HG02870 (cell line): ENCODE measurements around the gene RAMP3.
"Not testable (repeated sequence)": the region's sequence is repeated elsewhere in the genome, so short reads cannot be mapped to it uniquely, and the experiment has no call there.

Experiments
- ATAC-seq: cut with Tn5 transposase; IDR thresholded peaks from one replicate; pipeline ENCODE4 v1.9.1; 2021; ENCODE audit warnings: mild to moderate bottlenecking, moderate library complexity; ENCODE audit not compliant: unreplicated experiment

RAMP3 gene

DNA sequence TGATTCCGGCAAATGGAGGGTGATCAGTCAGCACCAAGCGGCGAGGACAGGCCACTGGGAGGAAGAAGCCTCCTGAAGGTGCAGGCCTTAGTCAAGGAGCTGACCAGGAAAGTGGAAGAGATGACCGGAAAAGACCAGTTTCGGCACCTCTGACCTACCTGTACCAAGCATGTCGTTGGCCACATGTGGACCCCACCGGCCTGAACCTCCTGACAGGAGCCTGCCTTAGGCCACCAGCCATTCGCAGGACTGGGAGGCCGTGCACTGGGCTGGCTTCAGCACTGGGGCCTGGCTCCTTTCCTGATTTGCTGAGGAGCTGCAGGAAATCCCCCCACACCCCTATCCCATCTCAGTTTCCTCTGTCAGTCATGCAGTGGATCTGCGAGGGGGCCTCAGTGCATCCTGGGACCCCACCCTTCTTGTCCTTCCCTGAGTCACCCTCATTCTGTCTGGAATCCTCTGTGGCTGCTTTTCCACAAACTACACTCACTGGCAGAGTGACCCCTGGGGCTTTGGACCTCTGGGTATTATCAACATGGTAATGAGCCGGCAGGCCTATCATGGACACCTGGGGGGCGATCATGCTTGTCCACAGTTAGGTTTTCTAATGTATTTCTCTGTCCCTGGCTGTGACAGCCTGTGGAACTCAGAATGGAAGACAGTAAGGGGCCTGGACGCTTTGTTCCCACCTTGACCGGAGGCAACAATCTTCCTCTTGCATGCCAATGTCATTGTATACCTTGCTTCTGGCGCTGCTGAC lies 33.0 kb downstream of the RAMP3 start:
- ATAC-seq, result no peak

DNA sequence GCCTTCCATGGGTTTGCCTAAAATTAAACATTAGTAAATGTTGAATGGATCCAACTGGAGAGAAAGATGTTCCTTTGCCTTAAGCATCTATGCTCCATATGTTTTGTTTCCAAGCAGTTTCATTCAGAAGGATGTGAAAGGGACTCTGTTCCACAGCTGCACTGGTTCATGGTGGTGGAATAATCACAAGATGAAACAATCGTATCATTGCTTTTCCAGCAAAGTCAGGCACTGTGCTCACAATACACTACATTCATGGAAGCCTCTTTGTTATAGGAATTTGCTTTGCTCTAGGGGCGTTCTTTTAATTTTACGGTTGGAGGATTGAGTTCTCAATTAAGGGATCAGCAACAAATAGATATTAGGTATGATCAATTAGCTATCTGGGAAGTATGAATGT lies 33.8 kb downstream of the RAMP3 start:
- ATAC-seq, result no peak

DNA sequence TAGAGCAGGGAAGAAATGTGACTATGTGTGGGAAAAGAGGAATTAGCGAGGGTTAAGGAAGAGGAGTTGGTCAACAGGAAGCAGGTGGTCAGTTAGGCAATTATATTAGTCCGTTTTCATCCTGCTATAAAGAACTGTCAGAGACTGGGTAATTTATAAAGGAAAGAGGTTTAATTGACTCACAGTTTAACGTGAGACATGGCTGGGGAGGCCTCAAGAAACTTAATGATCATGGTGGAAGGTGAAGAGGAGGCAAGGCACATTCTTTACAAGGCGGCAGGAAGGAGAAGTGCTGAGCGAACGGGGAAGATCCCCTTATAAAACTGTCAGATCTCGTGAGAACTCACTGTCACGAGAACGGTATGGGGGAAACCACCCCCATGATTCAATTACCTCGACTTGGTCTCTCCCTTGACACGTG lies 35.0 kb downstream of the RAMP3 start:
- ATAC-seq, result no peak

DNA sequence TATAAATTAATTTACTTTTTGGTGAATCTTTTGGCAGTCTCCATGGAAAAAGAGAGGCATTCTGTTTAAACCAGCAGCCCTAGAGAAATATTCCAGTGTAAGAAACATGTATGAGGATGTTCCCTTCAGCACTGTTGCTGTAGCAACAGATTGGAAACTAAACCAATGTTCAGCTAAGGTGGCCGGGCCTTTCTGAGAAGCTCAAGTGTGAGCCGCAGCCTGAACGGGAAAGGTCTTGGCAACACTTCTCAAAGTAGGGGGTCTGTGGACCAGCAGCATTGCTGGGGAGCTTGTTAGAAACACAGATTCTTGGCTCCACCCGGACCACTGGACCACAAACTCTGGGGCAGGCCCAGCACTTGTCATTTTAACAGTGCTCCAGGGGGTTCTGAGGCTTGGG lies 36.2 kb downstream of the RAMP3 start:
- ATAC-seq, result no peak

DNA sequence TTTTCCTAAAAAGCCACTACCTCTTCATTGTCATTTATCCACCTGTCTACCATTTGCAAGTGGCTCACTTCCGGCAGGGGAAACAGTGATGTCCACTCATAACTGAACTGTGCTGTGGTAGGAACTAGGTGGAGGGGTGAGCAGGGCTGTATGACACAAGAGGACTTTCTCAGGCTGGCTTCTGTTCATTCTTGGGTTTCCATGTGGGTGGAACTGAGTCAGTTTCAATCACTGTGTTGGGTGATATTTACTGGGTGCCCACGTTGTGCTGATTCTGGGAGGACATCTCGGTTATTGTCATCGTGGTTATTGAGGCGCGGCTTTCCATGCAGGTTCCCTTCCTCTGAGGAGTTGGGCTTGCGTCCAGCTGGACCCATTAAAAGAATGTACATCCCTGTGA lies 38.8 kb downstream of the RAMP3 start:
- ATAC-seq, result peak; percentile 97

DNA sequence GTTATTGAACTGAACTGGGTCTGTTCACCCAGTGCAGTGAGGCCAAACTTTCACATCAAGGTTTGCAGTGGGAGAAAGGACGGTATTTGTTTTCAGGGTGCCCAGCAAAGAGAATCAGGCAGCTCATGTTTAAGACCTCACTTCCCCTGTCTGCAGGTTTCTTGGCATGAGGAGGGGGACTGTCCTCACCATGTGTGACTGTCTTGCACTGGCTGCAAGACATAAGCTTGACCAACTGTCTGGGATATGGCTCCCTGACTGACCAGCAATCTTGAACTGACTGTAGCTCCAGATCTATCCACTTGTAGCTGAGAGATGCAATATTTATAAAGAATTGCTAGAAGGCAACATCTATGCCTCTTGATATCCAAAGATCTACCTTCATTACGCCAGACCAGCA lies 39.9 kb downstream of the RAMP3 start:
- ATAC-seq, result no peak

DNA sequence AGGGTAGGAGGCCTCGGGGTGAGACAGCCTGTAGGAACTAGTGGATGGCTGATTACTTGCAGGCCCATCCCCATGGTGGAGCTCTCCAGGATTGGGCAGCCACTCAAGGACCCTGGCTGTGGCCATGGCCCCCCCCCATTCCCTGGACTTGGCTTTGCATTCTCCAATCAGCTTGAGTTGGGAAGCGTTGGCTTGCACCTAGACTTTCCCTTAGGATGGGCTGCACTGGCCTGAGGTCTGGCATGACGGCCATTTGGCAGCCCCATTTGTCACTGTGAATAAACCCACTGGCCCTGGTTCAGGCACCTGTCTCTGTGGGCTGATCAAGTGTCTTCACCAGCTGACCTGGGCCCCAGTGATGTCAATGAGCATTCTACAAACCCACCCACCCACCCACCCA lies 41.4 kb downstream of the RAMP3 start:
- ATAC-seq, result no peak

DNA sequence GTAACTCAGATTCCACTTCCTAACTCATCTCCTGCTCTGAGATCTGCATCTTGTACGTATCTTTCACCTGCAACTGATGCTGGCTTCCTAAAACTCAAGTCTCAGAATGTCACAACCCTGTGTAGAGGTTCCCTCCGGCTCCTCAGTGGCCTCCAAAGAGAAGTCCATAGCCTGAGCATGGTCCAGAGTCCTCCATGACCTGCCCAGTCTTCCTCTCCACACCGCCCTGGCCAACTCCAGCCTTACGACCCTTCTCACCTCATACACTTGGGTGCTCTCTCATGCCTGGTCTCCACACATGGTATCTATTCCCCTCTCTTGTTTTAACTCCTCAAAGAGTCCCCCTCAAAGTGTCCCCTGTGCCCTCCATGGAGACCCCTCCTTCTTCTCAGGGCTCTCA lies 41.9 kb downstream of the RAMP3 start:
- no peak for ATAC-seq

DNA sequence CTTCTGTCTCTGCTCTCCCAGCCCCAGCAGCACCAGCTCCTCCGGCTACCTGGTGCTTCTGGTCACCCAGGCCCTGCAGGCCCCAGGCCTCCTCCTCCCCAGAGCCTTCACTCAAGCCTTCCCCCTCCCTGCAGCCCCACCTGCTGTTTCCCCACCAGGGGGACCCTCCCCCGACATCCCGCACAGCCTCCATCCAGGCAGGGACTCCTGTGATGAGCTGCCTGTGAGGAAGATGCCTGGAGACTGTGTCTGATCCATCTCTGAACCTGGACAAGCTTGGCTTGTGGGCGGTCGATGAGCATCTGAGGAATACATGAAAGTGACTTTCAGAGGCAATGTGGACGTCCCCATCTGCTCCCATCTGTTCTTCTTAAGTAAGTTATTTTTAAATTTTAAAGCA lies 45.0 kb downstream of the RAMP3 start:
- ATAC-seq, result no peak

DNA sequence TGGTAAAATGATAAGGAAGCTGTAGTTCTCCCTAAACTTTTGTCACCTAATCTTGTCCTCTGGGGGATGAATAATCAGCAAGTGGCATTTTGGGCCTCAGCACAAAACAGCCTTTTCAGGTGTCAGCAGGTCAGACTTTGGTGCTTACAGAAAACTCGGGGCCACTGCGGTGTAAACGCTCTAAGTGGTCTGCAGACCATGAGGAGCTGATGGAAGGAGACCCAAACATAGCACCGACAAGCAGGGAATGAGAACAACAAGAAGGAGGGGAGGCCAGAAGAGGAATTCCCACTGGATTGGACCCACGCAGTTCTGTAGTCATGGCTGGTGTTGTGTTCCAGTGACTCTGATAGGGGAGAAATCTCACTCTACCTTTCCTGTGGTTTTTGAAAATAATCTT lies 45.4 kb downstream of the RAMP3 start:
- ATAC-seq, result no peak

DNA sequence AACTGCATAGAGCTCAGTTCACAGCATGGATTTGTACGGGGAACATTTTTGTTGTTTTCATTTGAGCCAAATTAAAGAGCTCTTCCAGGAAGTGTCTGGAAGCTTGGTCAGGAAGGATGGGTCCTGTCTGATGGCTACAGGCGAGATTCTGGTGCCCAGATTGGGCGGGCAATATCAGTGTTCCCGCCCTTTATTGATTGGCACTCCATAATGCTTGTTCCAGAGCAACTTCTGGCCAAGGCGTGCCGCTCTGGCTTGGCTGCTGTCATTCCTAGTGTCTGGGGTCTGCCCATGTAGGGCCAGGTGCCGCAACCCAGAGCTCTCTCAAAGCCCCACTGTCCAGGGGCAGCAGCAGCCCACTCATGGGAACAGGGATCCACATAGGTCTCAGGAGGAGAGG lies 45.9 kb downstream of the RAMP3 start:
- ATAC-seq, result no peak

DNA sequence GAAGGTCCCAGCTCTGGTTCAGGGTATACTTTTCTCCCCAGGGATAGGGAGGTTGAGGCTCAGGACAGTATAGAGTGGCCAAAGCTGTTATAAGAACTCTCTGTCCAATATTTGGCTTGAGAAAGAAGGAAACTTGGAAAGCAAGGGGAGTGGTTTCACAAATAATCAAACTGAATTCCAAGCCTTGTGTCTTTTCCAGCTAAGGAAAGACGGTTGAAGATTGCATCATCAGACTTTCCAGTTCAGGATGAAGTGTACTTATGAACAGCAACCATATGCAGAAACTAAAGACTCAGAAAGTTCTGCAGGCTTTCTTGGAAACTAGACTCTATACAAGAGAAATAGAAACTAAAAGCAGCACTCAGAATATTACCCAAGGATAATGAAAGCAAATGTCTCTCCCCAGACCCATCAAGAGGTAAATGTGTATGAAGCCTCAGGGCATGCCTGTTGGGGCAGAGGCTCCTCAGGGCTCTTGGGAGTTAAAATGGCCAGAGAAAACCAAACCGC lies 46.4 kb downstream of the RAMP3 start:
- peak; percentile 48 for ATAC-seq

DNA sequence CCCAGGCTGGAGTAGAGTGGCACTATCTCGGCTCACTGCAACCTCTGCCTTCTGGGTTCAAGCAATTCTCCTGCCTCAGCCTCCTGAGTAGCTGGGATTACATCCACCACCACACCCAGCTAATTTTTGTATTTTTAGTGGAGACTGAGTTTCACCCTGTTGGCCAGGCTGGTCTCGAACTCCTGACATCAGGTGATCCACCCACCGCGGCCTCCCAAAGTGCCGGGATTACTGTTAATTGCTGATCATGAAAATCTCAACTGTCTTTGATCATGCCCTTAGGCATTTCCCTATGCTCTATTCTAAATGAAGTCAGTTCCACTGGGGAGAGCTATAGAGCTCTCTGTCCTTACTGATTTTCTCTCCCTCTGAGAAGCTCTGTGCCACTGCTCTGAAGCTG lies 48.7 kb downstream of the RAMP3 start:
- ATAC-seq, result not testable (repeated sequence)

DNA sequence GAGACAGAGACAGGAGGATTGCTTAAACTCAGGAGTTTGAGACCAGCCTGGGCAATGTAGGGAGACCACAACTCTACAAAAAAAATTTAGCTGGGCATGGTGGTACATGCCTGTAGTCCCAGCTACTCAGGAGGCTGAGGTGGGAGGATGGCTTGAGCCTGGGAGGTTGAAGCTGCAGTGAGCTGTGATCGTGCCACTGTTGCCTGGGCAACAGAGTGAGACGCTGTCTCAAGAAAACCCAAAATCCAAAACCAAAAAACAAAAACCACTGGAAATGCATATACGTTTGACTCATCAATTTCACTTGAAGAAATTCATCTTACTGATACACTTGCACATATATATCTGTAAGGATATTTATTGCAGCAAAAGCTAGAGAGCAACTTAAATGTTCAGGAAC lies 52.3 kb downstream of the RAMP3 start:
- ATAC-seq, result not testable (repeated sequence)

DNA sequence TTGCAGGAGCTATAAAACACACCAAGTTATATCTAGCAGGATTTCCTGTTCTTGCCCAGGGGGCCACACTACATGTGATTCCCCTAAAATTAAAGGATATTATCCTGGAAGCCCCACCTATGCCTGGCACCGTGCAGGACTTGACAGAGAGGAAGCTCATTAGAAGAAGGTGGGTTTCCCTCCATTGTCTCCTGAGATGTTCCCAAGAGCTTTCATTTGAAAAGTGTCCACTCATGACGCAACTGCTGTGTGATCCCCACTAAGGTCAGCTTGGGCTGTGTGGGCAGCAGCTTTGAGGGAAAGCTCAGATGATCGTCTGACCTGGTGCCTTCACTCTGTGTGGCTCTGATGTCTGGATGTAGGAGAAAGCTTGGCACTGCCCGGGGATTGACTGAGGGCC lies 53.5 kb downstream of the RAMP3 start:
- ATAC-seq, result no peak

DNA sequence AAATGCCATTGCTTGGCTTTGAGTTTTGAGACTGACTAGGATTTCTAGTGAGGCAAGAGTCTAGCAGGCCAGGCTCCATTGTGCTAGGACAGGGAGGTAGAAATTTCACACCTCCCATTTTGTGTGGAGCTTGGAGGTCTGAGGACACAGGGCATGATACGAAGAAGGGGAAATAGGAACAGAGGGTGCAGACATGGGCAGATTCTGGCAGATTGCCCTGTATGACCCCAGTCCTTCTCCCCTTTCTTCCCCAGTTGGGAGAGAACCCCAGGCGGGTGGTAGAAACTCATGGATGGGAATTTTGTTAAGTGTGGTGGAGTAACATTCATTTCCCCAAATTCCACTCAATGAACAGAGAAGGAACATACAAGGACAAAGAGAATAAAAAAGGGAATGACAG lies 54.4 kb downstream of the RAMP3 start:
- ATAC-seq, result no peak

DNA sequence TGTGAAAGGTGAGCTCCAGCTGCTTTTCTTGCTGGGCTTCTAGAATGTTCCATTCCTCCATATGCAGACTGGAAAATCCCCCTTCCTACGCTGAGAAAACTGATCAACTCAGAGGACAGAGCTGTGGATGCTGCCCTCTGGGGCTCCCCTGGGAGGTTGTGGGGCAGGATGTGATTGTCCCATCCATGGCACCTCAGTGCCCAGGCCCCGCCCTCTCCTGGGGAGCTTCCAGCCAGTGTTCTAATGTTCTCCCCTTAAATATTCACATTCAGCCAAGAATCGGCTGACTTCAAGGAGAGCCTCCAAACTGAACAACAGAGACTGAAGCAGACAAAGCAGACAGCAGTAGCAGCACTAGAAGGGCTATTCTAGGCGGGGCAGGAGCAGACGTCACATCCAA lies 55.0 kb downstream of the RAMP3 start:
- no peak for ATAC-seq

DNA sequence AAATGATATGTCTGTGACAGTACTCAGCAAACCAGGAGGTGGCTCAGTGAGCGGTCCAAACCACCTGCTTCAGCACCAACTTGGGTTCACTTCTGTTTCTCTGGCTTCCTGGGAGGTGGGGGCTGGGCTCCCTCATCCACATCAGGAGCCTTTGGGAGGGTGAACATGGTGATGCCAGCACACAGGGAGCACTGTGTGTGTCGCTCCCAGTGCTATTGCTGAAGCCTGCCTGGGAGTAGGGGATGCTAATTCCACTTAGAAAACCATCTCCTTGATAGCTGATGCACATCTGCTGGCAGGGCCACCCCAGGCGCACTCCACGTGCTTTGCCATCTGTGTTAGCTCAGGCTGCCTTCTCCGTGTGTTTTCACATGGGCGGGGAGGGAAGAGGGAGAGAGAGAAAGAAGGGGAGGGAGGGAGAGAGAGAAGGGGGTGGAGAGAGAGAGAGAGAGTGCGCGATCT lies 58.0 kb downstream of the RAMP3 start:
- no peak for ATAC-seq

DNA sequence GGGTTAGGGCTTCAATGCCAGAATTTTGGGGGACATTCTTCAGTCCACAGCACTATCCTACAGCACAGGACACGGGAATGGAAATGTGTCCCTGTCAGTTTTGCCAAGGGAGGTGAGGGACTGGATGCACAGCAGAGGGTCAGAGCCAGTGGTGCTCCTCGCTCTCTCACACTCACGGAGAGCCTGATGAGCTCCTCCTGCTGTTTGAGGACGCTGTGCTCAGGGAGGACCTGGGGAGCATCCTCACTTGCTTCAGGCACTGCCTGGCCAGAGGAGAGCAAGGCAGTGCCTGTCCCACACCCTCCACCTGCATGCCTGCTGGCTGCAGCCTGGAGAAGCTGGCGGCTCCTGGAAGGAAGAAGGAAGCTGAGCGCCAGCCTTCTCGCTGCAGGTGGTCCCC lies 58.6 kb downstream of the RAMP3 start:
- no peak for ATAC-seq

DNA sequence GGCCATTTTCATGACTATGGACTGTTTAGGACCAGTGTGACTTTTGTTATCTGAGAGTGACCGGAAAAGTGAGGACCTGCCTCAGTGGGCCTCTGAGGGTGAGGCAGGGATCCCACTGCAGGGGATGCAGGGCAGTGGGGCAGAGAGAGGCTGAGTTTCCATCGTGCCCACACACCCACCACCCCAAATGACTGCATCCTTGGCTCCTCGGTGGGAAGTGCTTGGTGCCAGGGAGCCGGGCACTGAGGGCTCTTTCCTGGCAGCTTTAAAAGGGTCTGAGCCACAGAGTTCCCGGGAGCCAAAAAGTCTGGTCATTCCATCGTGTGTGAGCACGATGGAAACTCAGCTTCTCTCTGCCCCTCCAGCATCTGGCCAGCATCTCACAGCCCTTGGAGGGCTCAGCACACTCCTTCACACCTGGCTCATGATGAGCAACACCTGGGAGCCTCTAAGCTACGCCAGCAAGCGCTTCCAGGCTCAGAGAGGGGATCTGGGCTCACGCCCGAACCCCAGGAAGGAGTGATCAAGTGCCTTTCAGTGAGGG lies 59.1 kb downstream of the RAMP3 start:
- no peak for ATAC-seq

DNA sequence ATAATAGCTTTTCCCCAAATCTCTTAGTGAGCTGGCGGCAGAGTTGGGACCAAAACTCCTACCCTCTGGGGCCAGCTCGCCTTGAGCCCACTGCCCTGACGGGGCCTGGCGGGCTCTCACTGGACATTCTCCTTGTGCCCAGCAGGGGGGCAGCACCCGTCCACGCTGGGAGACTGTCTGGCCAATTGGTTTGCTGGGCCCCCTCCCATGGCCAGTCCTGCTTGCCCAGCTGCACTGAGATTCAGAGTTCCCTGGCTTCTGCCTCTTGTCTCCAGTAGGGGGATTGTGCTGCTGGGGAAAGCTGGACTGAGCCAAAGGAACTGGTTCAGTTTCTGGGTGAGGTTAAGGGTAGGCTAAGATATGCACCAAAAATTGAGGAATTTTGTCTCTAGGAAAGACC lies 59.8 kb downstream of the RAMP3 start:
- no peak for ATAC-seq

DNA sequence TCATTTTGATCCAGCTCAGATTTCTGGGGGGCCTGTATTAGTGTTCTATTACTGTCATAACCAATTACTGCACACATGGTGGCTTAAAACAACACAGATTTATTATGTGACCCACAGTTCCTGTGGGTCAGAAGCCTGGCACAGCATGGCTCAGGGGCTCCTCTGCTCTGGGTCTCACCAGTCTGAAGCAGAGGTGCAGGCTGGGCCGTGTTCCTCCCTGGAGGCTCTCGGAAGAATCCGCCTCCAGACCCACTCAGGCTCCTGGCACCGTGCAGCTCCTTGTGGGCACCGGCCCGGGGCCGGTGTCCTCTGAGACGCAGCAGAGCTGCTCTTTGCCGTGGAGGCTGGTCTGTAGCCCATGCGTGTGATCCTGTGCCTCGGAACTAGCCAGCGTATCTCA lies 61.5 kb downstream of the RAMP3 start:
- ATAC-seq, result no peak
